ENCODE results near the gene MAFG. TPM values are rescaled to one million over a fixed set of nuclear protein-coding genes. Genes with fewer than 3 reads are reported as not detected.

Gene MAFG
- total RNA-seq (10 to 100 TPM; 22.3 to 41.4 (median 24.2) TPM), polyA plus RNA-seq (10 to 100 TPM in 1 of 3 donors, 1 to 10 TPM in 2; 3.2 to 14.2 (median 3.7) TPM)
- long read RNA-seq, donor 1, full-length matches to known transcripts: 4 of 4 reads
- long read RNA-seq, donor 1, partial matches to known transcripts: 0 of 4 reads
- long read RNA-seq, donor 1, other reads (novel, unspliced or antisense): 0 of 4 reads
- long read RNA-seq, donor 2, full-length matches to known transcripts: 3 of 3 reads
- long read RNA-seq, donor 2, partial matches to known transcripts: 0 of 3 reads
- long read RNA-seq, donor 2, other reads (novel, unspliced or antisense): 0 of 3 reads

DNA sequence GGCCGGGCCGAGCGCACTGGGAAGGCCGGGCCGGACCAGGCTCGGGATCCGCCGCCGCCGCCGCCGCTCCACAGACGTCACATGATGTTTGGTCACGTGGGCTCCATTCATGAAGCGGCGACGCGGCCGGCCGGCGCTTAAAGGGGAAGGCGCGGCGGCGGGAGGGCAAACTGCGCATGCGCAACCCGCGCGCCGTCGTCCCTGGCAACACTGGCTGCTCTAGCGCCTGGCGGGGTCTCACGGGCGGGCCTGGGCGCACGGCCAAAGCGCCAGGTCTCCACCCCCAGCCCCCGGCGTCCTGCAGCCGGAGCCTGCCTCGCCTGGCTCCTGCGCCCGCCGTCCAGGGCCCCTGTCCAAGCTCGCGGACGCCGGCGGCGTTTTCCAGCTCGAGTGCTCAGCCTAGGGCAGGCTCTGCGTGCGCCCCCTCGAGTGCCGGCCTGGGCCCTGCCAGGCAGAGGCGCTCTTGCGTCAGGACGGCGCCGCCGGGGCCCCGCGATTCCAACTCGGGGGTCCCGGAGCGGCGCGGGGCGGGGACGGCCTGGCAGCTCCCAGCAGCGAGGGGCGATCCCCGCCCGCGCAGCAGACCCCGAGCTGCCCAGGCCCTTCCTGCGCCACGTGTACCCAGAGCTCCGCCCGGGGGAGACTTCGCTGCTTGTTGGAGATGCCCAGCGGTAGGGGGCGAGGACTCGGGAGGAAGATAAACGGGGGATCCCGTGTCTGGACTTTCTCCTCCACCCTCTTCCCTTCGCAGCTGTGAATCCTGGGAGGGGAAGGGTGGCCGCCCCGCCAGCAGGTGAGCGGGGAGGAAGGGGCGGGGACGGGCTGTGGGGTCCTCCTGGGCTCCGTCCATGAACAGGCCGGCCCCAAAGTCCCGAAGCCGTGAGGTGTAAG lies at the start of gene MAFG:
Gene MAFG, minus strand, starts transcription at position 83 of the 891 bp plus-strand sequence. CDS start 4,550 bp downstream, outside the sequence.
- peaks cover 0 to 50% (median 34%) of the 10 kb centered on the region in 7 donors for H3K27me3 ChIP-seq (replicated peaks in 1 of 7)
- peak within 1 kb of the TSS; percentile 83 to 99 (median 94) for H3K4me3 ChIP-seq
- whole genome bisulfite sequencing, 5 donors: 0 to 1% (median 1%) methylated on average over 17 to 98 of the region's 98 CpGs
- peaks cover 0 to 1% (median under 1%) of the 10 kb centered on the region in 6 donors for H3K36me3 ChIP-seq
- DNase-seq: peak; percentile 97
- peaks cover 24 to 57% (median 52%) of the 10 kb centered on the region in 6 donors for H3K4me1 ChIP-seq
- intact Hi-C loops (cut with DNase I; ENCODE audit: low total_unique reads): no loop called here
- peak within 1 kb of the TSS; percentile 45 to 98 (median 94) for H3K27ac ChIP-seq
- TF ChIP-seq CTCF (IDR thresholded peaks at IDR 0.05 in 8 of 11, conservative IDR thresholded peaks at IDR 0.05 in 3 of 11) (peak in 7 of 11 experiments; percentile 22 to 53 (median 37)), POLR2A (IDR thresholded peaks at IDR 0.05) (peak in 1 of 3 donors; percentile 27), POLR2AphosphoS5 (IDR thresholded peaks at IDR 0.05) (peak; percentile 74 to 88 (median 86))
- no peaks in the 10 kb centered on the region for H3K9me3 ChIP-seq

DNA sequence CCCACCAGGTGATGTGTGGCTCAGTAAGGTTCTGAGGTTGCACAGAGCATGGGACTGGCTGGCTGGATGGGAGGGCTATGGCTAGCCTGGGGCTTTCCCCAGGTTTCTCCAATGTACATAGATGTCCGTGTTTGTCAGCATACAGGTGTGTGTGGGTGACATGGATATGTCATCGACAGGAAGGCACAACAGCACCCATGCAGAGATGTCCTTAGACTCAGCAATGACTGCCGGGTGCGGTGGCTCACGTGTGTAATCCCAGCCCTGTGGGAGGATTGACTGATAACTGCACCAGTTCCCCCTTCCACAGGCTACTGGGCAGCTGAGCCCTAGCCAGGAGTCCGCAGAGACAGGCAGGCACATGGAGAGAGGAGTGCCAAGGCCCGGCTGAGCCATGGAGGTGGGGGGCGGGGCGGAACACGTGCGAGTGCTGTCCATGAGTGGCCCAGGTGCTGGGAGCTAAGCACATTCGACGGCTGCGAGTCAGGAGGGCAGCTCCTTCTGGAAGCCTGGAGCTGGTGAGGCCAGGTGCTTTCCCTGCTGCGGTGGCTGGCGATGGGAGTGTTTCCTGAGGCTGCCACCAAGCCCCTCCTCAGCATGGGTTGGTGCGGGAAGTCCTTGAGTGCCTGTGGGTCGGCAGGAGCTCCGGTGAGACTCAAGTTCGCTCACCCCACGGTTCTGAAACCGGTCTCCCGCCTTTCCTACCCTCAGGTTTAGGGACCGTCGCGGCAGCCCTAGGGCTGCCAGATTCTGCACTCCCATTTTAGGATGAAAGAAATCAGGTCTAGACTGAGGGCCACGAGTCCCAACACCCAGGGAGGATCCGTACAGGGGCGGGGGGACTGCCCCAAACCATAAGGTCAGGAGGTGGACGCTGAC lies 49.0 kb upstream of the MAFG start:
- Histone ChIP-seq H3K9me3 (peaks cover 0 to 10% (median 0%) of the 10 kb centered on the region in 8 donors), H3K27ac (peak overlapping the region; percentile 85 to 98 (median 97)), H3K36me3 (peaks cover 0 to 26% (median 2%) of the 10 kb centered on the region in 6 donors), H3K4me1 (peaks cover 7 to 52% (median 30%) of the 10 kb centered on the region in 6 donors), H3K27me3 (replicated peaks in 1 of 7) (no peaks in the 10 kb centered on the region), H3K4me3 (peak overlapping the region; percentile 84 to 97 (median 93))
- intact Hi-C loops (cut with DNase I; ENCODE audit: low total_unique reads): no loop called here
- 20 to 29% (median 26%) methylated on average over 24 to 30 of the region's 30 CpGs for WGBS, 5 donors
- peak; percentile 87 for DNase-seq
- TF ChIP-seq POLR2A (IDR thresholded peaks at IDR 0.05): no peak
- no peak for TF ChIP-seq CTCF (IDR thresholded peaks at IDR 0.05 in 8 of 11, conservative IDR thresholded peaks at IDR 0.05 in 3 of 11)
- TF ChIP-seq POLR2AphosphoS5 (IDR thresholded peaks at IDR 0.05): no peak

DNA sequence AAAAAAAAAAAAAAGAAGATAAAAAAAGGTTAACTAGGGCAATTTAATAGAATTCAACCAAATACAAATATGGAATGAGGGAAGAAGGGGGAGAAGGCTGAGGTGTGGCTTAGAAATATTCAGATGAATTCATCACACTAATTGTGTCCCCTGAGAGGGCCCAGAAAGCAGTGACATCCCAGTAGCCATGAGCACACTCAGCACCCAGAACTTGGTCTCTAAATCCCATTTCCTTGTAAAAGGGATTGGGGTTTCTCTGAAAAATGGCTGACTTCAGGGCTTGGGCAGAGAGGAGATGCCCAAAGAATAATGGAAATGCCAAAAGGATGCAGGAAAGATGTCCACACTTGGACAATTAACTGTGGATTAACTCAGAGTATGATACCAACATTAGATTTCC lies 45.9 kb upstream of the MAFG start:
- Histone ChIP-seq H3K9me3 (peaks cover 0 to 10% (median 0%) of the 10 kb centered on the region in 8 donors), H3K27me3 (replicated peaks in 1 of 7) (peaks cover 0 to 11% (median 0%) of the 10 kb centered on the region in 7 donors), H3K36me3 (no peaks in the 10 kb centered on the region), H3K4me3 (no peak overlapping the region), H3K27ac (no peak overlapping the region), H3K4me1 (peaks cover 3 to 32% (median 16%) of the 10 kb centered on the region in 6 donors)
- DNase-seq: no peak
- intact Hi-C loops (cut with DNase I; ENCODE audit: low total_unique reads): no loop called here
- TF ChIP-seq POLR2A (IDR thresholded peaks at IDR 0.05) (no peak), CTCF (IDR thresholded peaks at IDR 0.05 in 8 of 11, conservative IDR thresholded peaks at IDR 0.05 in 3 of 11) (no peak), POLR2AphosphoS5 (IDR thresholded peaks at IDR 0.05) (no peak)
